IMR-90 (cell line): Measurements from ENCODE around the gene PLXNC1. TPM values are rescaled to one million over a fixed set of nuclear protein-coding genes. Genes with fewer than 3 reads are reported as not detected.
A peak's percentile ranks its signal among the peaks of the same experiment; 100 is the strongest.

Source experiments
- ATAC-seq: fragments of 200-7000 bp; cut with Tn5 transposase; 2 replicates; pipeline ENCODE4 v1.9.1; 2020; ENCODE audit warnings: low read depth, mild to moderate bottlenecking, moderate library complexity
- BruUV-seq: library from RNA; stranded (reverse); fragments of 400-500 nt; replicated peaks from 2 replicates; lab custom pipeline; 2021; lab: Mats Ljungman, UMichigan
- CTCF ChIA-PET: fragments of 300-600 bp; formaldehyde crosslinking; extraction: SDS; loops from one replicate; lab custom pipeline; 2021; ENCODE audit warnings: antibody characterized with exemption; lab: Yijun Ruan, JAX
- POLR2A ChIA-PET: fragments of 300-600 bp; sonication (Branson Sonifier 250); formaldehyde crosslinking; loops from one replicate; lab custom pipeline; 2022; ENCODE audit warnings: antibody characterized with exemption; ENCODE audit not compliant: unreplicated experiment; lab: Charles Lee
- DNase-seq: peaks from one replicate; pipeline ENCODE4 v3.0.0; 2013
- H2AFZ ChIP-seq: replicated peaks from 2 replicates; pipeline ENCODE3; 2013; ENCODE audit warnings: low read length, mild to moderate bottlenecking; ENCODE audit not compliant: poor library complexity
- H2AK5ac ChIP-seq: 2 replicates; pipeline ENCODE4 v1.6.1; 2013; ENCODE audit warnings: low read depth, low read length, inconsistent platforms
- H2AK9ac ChIP-seq: replicated peaks from 2 replicates; pipeline ENCODE3; 2013; ENCODE audit warnings: mild to moderate bottlenecking, low read depth, low read length, moderate library complexity; ENCODE audit not compliant: poor library complexity
- H2BK120ac ChIP-seq: 2 replicates; pipeline ENCODE4 v1.6.1; 2013; ENCODE audit warnings: low read depth, low read length, inconsistent platforms
- H2BK15ac ChIP-seq: 3 replicates; pipeline ENCODE4 v1.6.1; 2013; ENCODE audit warnings: low read depth, low read length, inconsistent platforms
- H2BK20ac ChIP-seq: 2 replicates; pipeline ENCODE4 v1.6.1; 2013; ENCODE audit warnings: low read depth, mild to moderate bottlenecking, inconsistent platforms, low read length, moderate library complexity
- H2BK5ac ChIP-seq: 2 replicates; pipeline ENCODE4 v1.6.1; 2013; ENCODE audit warnings: mild to moderate bottlenecking, low read depth, low read length, inconsistent platforms; ENCODE audit not compliant: poor library complexity, severe bottlenecking
- H3K14ac ChIP-seq: replicated peaks from 2 replicates; pipeline ENCODE4 v1.6.1; 2013; ENCODE audit warnings: low read depth, low read length, inconsistent platforms
- H3K18ac ChIP-seq: 2 replicates; pipeline ENCODE4 v1.6.1; 2013; ENCODE audit warnings: low read depth, low read length, control low read depth
- H3K23ac ChIP-seq: 2 replicates; pipeline ENCODE4 v1.6.1; 2013; ENCODE audit warnings: low read depth, low read length, inconsistent platforms
- H3K27ac ChIP-seq: 2 replicates; pipeline ENCODE4 v1.5.1; 2013; ENCODE audit warnings: mild to moderate bottlenecking, control low read depth, low read length; ENCODE audit not compliant: insufficient read depth
- H3K27me3 ChIP-seq: 2 replicates; pipeline ENCODE4 v1.6.1; 2013; ENCODE audit warnings: low read length; ENCODE audit not compliant: control insufficient read depth, insufficient read depth
- H3K36me3 ChIP-seq: 2 replicates; pipeline ENCODE4 v1.6.1; 2013; ENCODE audit warnings: low read length, mixed read lengths; ENCODE audit not compliant: control insufficient read depth, insufficient read depth
- H3K4ac ChIP-seq: 2 replicates; pipeline ENCODE4 v1.6.1; 2013; ENCODE audit warnings: low read depth, low read length, inconsistent platforms
- H3K4me1 ChIP-seq: 2 replicates; pipeline ENCODE4 v1.6.1; 2013; ENCODE audit warnings: low read length, mixed read lengths; ENCODE audit not compliant: control insufficient read depth, insufficient read depth
- H3K4me2 ChIP-seq: 2 replicates; pipeline ENCODE4 v1.6.1; 2013; ENCODE audit warnings: low read depth, mild to moderate bottlenecking, control low read depth, low read length, moderate library complexity
- H3K4me3 ChIP-seq: 2 replicates; pipeline ENCODE4 v1.5.1; 2013; ENCODE audit warnings: low read depth, mild to moderate bottlenecking, control low read depth, low read length, moderate library complexity; ENCODE audit not compliant: insufficient read depth
- H3K56ac ChIP-seq: 2 replicates; pipeline ENCODE4 v1.6.1; 2013; ENCODE audit warnings: low read length, inconsistent platforms; ENCODE audit not compliant: insufficient read depth; ENCODE audit errors: extremely low read depth
- H3K79me1 ChIP-seq, 2 experiments: 2 replicates each; pipeline ENCODE4 v1.6.1; 2013; ENCODE audit warnings: low read length in 2 of 2, inconsistent platforms in 1 of 2, low read depth in 1 of 2
- H3K9ac ChIP-seq: 2 replicates; pipeline ENCODE4 v1.6.1; 2013; ENCODE audit warnings: low read depth, low read length, control low read depth
- H3K9me1 ChIP-seq: 2 replicates; pipeline ENCODE4 v1.6.1; 2013; ENCODE audit warnings: low read length, inconsistent platforms; ENCODE audit not compliant: insufficient read depth
- H3K9me3 ChIP-seq: 2 replicates; pipeline ENCODE4 v1.6.1; 2013; ENCODE audit warnings: low read length; ENCODE audit not compliant: control insufficient read depth, insufficient read depth
- H4K20me1 ChIP-seq: 2 replicates; pipeline ENCODE4 v1.6.1; 2013; ENCODE audit warnings: low read length, inconsistent platforms; ENCODE audit not compliant: insufficient read depth
- H4K5ac ChIP-seq: 2 replicates; pipeline ENCODE4 v1.6.1; 2013; ENCODE audit warnings: mild to moderate bottlenecking, low read depth, low read length, control low read depth
- H4K8ac ChIP-seq, 2 experiments: 2 replicates each; pipeline ENCODE4 v1.6.1; 2013; ENCODE audit warnings: low read depth in 2 of 2, low read length in 2 of 2, control low read depth in 1 of 2, inconsistent platforms in 1 of 2
- H4K91ac ChIP-seq: 2 replicates; pipeline ENCODE4 v1.6.1; 2013; ENCODE audit warnings: low read depth, low read length, inconsistent platforms; ENCODE audit not compliant: insufficient read depth
- CEBPB ChIP-seq: IDR thresholded peaks from 2 replicates; pipeline ENCODE4 v1.6.1; 2012; ENCODE audit warnings: low read depth, low read length, improper control_type of control experiment
- CTCF ChIP-seq: conservative IDR thresholded peaks from 2 replicates; pipeline ENCODE4 v1.5.1; 2012; ENCODE audit warnings: mild to moderate bottlenecking, low read depth, low read length, improper control_type of control experiment
- FOS ChIP-seq: fragments of 150-350 bp; IDR thresholded peaks from 2 replicates; pipeline ENCODE4 v1.6.1; 2016; ENCODE audit warnings: low read depth, low read length
- MXI1 ChIP-seq: IDR thresholded peaks from 2 replicates; pipeline ENCODE4 v1.6.1; 2012; ENCODE audit warnings: low read depth, mild to moderate bottlenecking, low read length, moderate library complexity, borderline replicate concordance
- POLR2A ChIP-seq: IDR thresholded peaks from 2 replicates; pipeline ENCODE4 v1.6.1; 2012; ENCODE audit warnings: mild to moderate bottlenecking, low read depth, low read length
- RCOR1 ChIP-seq: IDR thresholded peaks from 2 replicates; pipeline ENCODE4 v1.6.1; 2012; ENCODE audit warnings: mild to moderate bottlenecking, low read length, improper control_type of control experiment; ENCODE audit not compliant: insufficient replicate concordance
- SMC3 ChIP-seq: fragments of 150-350 bp; IDR thresholded peaks from 2 replicates; pipeline ENCODE4 v1.6.1; 2016; ENCODE audit warnings: low read depth, mild to moderate bottlenecking, antibody characterized with exemption, low read length, moderate library complexity
- WGBS, 2 experiments: methylation state at CpG; one replicate each; pipeline versions ENCODE4 v1.1.5 to v1.1.7; 2013; ENCODE audit warnings: missing lambda C conversion rate in 2 of 2; ENCODE audit not compliant: insufficient read length in 1 of 2; ENCODE audit errors: extremely low coverage in 2 of 2; 5-methylcytosine and 5-hydroxymethylcytosine counted together
- dilution Hi-C: fragments of 300-500 bp; cut with HindIII; formaldehyde crosslinking; loops from one replicate; pipeline ENCODE4 v1.14.3; 2018; ENCODE audit warnings: low sequenced_read_pairs; ENCODE audit not compliant: unreplicated experiment
- in situ Hi-C: fragments of 300-500 bp; cut with MboI; formaldehyde crosslinking; loops from 3 replicates; pipeline ENCODE4 v1.14.3; 2019; ENCODE audit warnings: low sequenced_read_pairs, inconsistent platforms, mixed read lengths
- intact Hi-C: fragments of 100-400 bp; cut with micrococcal nuclease; formaldehyde crosslinking; loops from 2 replicates; pipeline ENCODE4 v1.10.0; 2022
- polyA plus RNA-seq, 3 experiments: library from polyadenylated mRNA; depleted of rRNA; stranded (reverse); fragments of >200 nt; gene quantifications; 2 replicates each; pipeline ENCODE4 v1.2.3, GENCODE V29; 2012; ENCODE audit warnings: low replicate concordance in 1 of 3
- total RNA-seq: library from RNA; depleted of rRNA; stranded (reverse); fragments of >200 nt; gene quantifications from 2 replicates; pipeline ENCODE4 v1.2.3, GENCODE V29; 2012

Gene PLXNC1
- total and polyA plus RNA-seq, 2 of the 4 experiments (the other 2 are of a cell fraction) = 1.0 to 1.6 TPM

GRCh38 chr12:94170690-94171594, 22.6 kb downstream of the PLXNC1 start:
- Histone ChIP-seq H4K5ac (no peak overlapping the region), H3K4me3 (no peak overlapping the region), H3K4me2 (no peak overlapping the region), H3K18ac (peak overlapping the region; percentile 46), H2BK15ac (peak overlapping the region; percentile 60; the same call in 2 of the 3 replicates), H2AFZ (peak overlapping the region; percentile 6), H3K23ac (no peak overlapping the region), H3K9ac (no peak overlapping the region), H2AK9ac (peak overlapping the region; percentile 29), H2AK5ac (peak overlapping the region; percentile 72), H2BK5ac (no peak overlapping the region), H4K20me1 (no peaks in the 10 kb centered on the region), H3K27me3 (peaks cover 24% of the 10 kb centered on the region), H3K4me1 (peaks cover 18% of the 10 kb centered on the region), H3K27ac (peak overlapping the region; percentile 68; the same call in 1 of the 2 replicates), H4K91ac (peak overlapping the region; percentile 86; the same call in 1 of the 2 replicates), H3K79me1 (no peaks in the 10 kb centered on the region), H2BK20ac (peak overlapping the region; percentile 95), H2BK120ac (peak overlapping the region; percentile 65), H3K14ac (peak overlapping the region; percentile 19), H3K56ac (no peak overlapping the region), H3K9me3 (peaks cover 2% of the 10 kb centered on the region; the same call in 1 of the 2 replicates), H3K36me3 (no peaks in the 10 kb centered on the region), H3K4ac (peak overlapping the region; percentile 88), H4K8ac (peak overlapping the region in 1 of 2 experiments; percentile 74; a peak in 2 of 4 replicates), H3K9me1 (peaks cover 6% of the 10 kb centered on the region; the same call in 1 of the 2 replicates)
- CTCF ChIA-PET = no interaction called here
- no peak for TF ChIP-seq CEBPB
- TF ChIP-seq POLR2A = no peak
- no peak for TF ChIP-seq CTCF
- no peak for TF ChIP-seq FOS
- no peak for TF ChIP-seq SMC3
- no peak for TF ChIP-seq MXI1
- TF ChIP-seq RCOR1 = no peak
- no TSS peak for BruUV-seq
- dilution Hi-C loops = no loop called here
- WGBS, 2 experiments = 85% methylated on average over 2 of the region's 14 CpGs; no CpG with 5 or more reads in 1 of the 2 experiments
- no peak for DNase-seq
- no peak for ATAC-seq
- in situ Hi-C loops = no loop called here
- POLR2A ChIA-PET = no interaction called here
- intact Hi-C loops = loop anchor here (5.0 kb wide), 1 partner anchor 96 kb away; no protein-coding TSS in a partner anchor
